GM13976 (cell line): ENCODE measurements around the gene PGAP6.
"Not testable (repeated sequence)": the region's sequence is repeated elsewhere in the genome, so short reads cannot be mapped to it uniquely, and the experiment has no call there.

ENCODE experiments used
- DNase-seq: peaks from one replicate; pipeline ENCODE4 v3.0.0; 2012; ENCODE audit warnings: low spot score
- CTCF ChIP-seq: IDR thresholded peaks from 2 replicates; pipeline ENCODE4 v1.5.1; 2012; ENCODE audit warnings: borderline replicate concordance, mild to moderate bottlenecking; ENCODE audit not compliant: insufficient read depth; ENCODE audit errors: extremely low read depth, missing control alignments, control extremely low read depth
- in situ Hi-C: fragments of 300-500 bp; cut with MboI; formaldehyde crosslinking; loops from one replicate; pipeline ENCODE4 v1.12.0; 2022; ENCODE audit warnings: low sequenced_read_pairs, mixed read lengths, inconsistent platforms; ENCODE audit not compliant: unreplicated experiment

Gene PGAP6

GRCh38 chr16:352547-353403 is 29.0 kb downstream of the PGAP6 start, which contains the start of gene AXIN1:
TSS of gene AXIN1 (minus strand) at chr16:352723. CDS start at chr16:347025, 5,698 bp downstream.
- peak; percentile 98 for DNase-seq
- TF ChIP-seq CTCF = peak; percentile 53
- in situ Hi-C loops = no loop called here

- in situ Hi-C loops = no loop called here
- TF ChIP-seq CTCF = no peak
- no peak for DNase-seq
These were observed 29.8 kb downstream of the PGAP6 start for GRCh38 chr16:351804-352520.

- no peak for DNase-seq
- in situ Hi-C loops = no loop called here
- no peak for TF ChIP-seq CTCF
These were observed 31.6 kb downstream of the PGAP6 start for GRCh38 chr16:350203-350602.

- peak; percentile 75 for DNase-seq
- in situ Hi-C loops = no loop called here
- TF ChIP-seq CTCF = no peak
These were observed 32.6 kb downstream of the PGAP6 start for GRCh38 chr16:349211-349610.

GRCh38 chr16:348495-348894 is 33.3 kb downstream of the PGAP6 start:
- in situ Hi-C loops, DNase-seq: not testable (repeated sequence)

- in situ Hi-C loops = no loop called here
- DNase-seq = no peak
- TF ChIP-seq CTCF = no peak
These were observed 34.6 kb downstream of the PGAP6 start for GRCh38 chr16:347203-347602.

- no peak for TF ChIP-seq CTCF
- in situ Hi-C loops = no loop called here
- no peak for DNase-seq
These were observed 35.2 kb downstream of the PGAP6 start for GRCh38 chr16:346587-346986.
